Smooth muscle cell (in vitro differentiated cells): ENCODE data around the gene ADARB1. TPM values are rescaled to one million over a fixed set of nuclear protein-coding genes. Genes with fewer than 3 reads are reported as not detected.

Experiments
- DNase-seq: peaks from one replicate; lab custom pipeline; 2025; ENCODE audit not compliant: unreplicated experiment; lab: John Stamatoyannopoulos, UW
- H2AFZ ChIP-seq: fragments of 200-600 bp; sonication (generic); 2 replicates; pipeline ENCODE4 v1.6.0; 2016; ENCODE audit warnings: antibody characterized with exemption, low read depth, mild to moderate bottlenecking
- H3F3A ChIP-seq: fragments of 200-600 bp; sonication (generic); 2 replicates; pipeline ENCODE4 v1.6.0; 2017; ENCODE audit warnings: antibody characterized with exemption, low read depth
- H3K27ac ChIP-seq: fragments of 200-600 bp; sonication (generic); 2 replicates; pipeline ENCODE4 v1.5.1; 2016; ENCODE audit warnings: low read depth, mild to moderate bottlenecking
- H3K27me3 ChIP-seq: fragments of 200-600 bp; sonication (generic); 2 replicates; pipeline ENCODE4 v1.6.1; 2016; ENCODE audit warnings: low read depth, mild to moderate bottlenecking
- H3K36me3 ChIP-seq: fragments of 200-600 bp; sonication (generic); 2 replicates; pipeline ENCODE4 v1.5.1; 2016; ENCODE audit warnings: low read depth
- H3K4me1 ChIP-seq: fragments of 200-600 bp; sonication (generic); 2 replicates; pipeline ENCODE4 v1.5.1; 2016; ENCODE audit warnings: low read depth
- H3K4me2 ChIP-seq: fragments of 200-600 bp; sonication (generic); 2 replicates; pipeline ENCODE4 v1.6.0; 2016; ENCODE audit warnings: mild to moderate bottlenecking
- H3K4me3 ChIP-seq: fragments of 200-600 bp; sonication (generic); 2 replicates; pipeline ENCODE4 v1.5.1; 2016; ENCODE audit warnings: mild to moderate bottlenecking
- H3K79me2 ChIP-seq: fragments of 200-600 bp; sonication (generic); 2 replicates; pipeline ENCODE4 v1.6.0; 2016; ENCODE audit warnings: low read depth, mild to moderate bottlenecking
- H3K9ac ChIP-seq: fragments of 200-600 bp; sonication (generic); 2 replicates; pipeline ENCODE4 v1.6.0; 2016; ENCODE audit warnings: low read depth
- H3K9me3 ChIP-seq: fragments of 200-600 bp; sonication (generic); replicated peaks from 2 replicates; pipeline ENCODE4 v1.5.1; 2016; ENCODE audit warnings: low read depth
- H4K20me1 ChIP-seq: fragments of 200-600 bp; sonication (generic); 2 replicates; pipeline ENCODE4 v1.6.0; 2016; ENCODE audit warnings: low read depth
- CTCF ChIP-seq: fragments of 200-600 bp; sonication (generic); IDR thresholded peaks from 2 replicates; pipeline ENCODE4 v1.5.1; 2017; ENCODE audit warnings: borderline replicate concordance, mild to moderate bottlenecking, antibody characterized with exemption; ENCODE audit not compliant: insufficient read depth, poor library complexity, severe bottlenecking
- WGBS: methylation state at CpG from one replicate; pipeline ENCODE4 v1.1.7; 2016; ENCODE audit warnings: low lambda C conversion rate; 5-methylcytosine and 5-hydroxymethylcytosine counted together
- polyA plus RNA-seq: library from polyadenylated mRNA; unstranded; fragments of >200 nt; fragmentation: Nextera tagmentation; extraction: Ambion mirVana; gene quantifications from 2 replicates; pipeline ENCODE4 v1.2.1, GENCODE V29; 2016
- total RNA-seq: library from RNA; depleted of rRNA; stranded (reverse); fragments of >200 nt; gene quantifications from 2 replicates; pipeline ENCODE4 v1.2.3, GENCODE V29; 2014

Gene ADARB1
- total and polyA plus RNA-seq, 2 experiments from 2014 or later: 25.6 to 28.9 TPM

- WGBS: 76% methylated on average over 7 of the region's 7 CpGs
- no peak for TF ChIP-seq CTCF
- no peak overlapping the region for H2AFZ ChIP-seq
- no peaks in the 10 kb centered on the region for H3K36me3 ChIP-seq
- no peaks in the 10 kb centered on the region for H3K27me3 ChIP-seq
- no peaks in the 10 kb centered on the region for H3K4me1 ChIP-seq
- H3F3A ChIP-seq: no peaks in the 10 kb centered on the region
- no peak overlapping the region for H3K4me2 ChIP-seq
- H4K20me1 ChIP-seq: peaks cover 100% of the 10 kb centered on the region
- no peak overlapping the region for H3K27ac ChIP-seq
- H3K9ac ChIP-seq: no peak overlapping the region
- H3K4me3 ChIP-seq: no peak overlapping the region
- no peaks in the 10 kb centered on the region for H3K9me3 ChIP-seq
- DNase-seq: no peak
- peaks cover 95% of the 10 kb centered on the region for H3K79me2 ChIP-seq
These were observed 17.4 kb downstream of the ADARB1 start for GRCh38 chr21:45091550-45092322.

DNA sequence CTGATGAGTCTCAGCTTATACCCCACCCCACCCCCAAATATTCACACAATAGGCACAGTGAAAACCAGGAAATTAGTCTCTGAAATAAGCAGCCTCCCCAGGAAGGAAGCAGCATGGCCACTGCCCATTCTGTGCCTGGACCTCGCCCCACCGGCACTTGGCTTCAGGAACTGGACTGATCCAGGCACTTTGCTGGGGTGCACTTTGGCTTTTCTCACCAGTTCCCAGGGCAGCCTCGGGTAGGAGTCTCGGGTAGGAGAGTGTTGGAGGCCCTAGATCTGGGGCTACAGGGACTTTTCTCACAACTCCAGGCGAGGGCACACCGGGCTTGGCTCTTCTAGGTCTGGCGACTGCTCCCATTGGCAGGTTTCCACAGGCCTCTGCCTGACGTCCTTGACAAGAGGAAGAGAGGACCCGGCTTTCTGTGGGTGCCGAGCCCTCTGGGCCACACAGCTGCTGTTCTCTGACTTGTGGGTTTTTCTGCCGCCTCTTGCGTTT, 18.7 kb downstream of the ADARB1 start:
- Histone ChIP-seq H3K36me3 (no peaks in the 10 kb centered on the region), H3K4me3 (no peak overlapping the region), H3K4me1 (no peaks in the 10 kb centered on the region), H4K20me1 (peaks cover 100% of the 10 kb centered on the region), H3K27me3 (no peaks in the 10 kb centered on the region), H3K9me3 (no peaks in the 10 kb centered on the region), H2AFZ (no peak overlapping the region), H3F3A (no peaks in the 10 kb centered on the region), H3K79me2 (peaks cover 95% of the 10 kb centered on the region), H3K27ac (no peak overlapping the region), H3K9ac (no peak overlapping the region), H3K4me2 (no peak overlapping the region)
- 92% methylated on average over 12 of the region's 12 CpGs for WGBS
- no peak for TF ChIP-seq CTCF
- no peak for DNase-seq

- H3K4me3 ChIP-seq: no peak overlapping the region
- no peak for DNase-seq
- peaks cover 100% of the 10 kb centered on the region for H4K20me1 ChIP-seq
- H2AFZ ChIP-seq: no peak overlapping the region
- no peak for TF ChIP-seq CTCF
- H3K9me3 ChIP-seq: no peaks in the 10 kb centered on the region
- H3F3A ChIP-seq: no peaks in the 10 kb centered on the region
- H3K27ac ChIP-seq: no peak overlapping the region
- peaks cover 94% of the 10 kb centered on the region for H3K79me2 ChIP-seq
- WGBS: 89% methylated on average over 7 of the region's 7 CpGs
- no peaks in the 10 kb centered on the region for H3K4me1 ChIP-seq
- H3K9ac ChIP-seq: no peak overlapping the region
- H3K36me3 ChIP-seq: no peaks in the 10 kb centered on the region
- no peaks in the 10 kb centered on the region for H3K27me3 ChIP-seq
- H3K4me2 ChIP-seq: no peak overlapping the region
These were observed 20.0 kb downstream of the ADARB1 start for GRCh38 chr21:45094412-45094811.

DNA sequence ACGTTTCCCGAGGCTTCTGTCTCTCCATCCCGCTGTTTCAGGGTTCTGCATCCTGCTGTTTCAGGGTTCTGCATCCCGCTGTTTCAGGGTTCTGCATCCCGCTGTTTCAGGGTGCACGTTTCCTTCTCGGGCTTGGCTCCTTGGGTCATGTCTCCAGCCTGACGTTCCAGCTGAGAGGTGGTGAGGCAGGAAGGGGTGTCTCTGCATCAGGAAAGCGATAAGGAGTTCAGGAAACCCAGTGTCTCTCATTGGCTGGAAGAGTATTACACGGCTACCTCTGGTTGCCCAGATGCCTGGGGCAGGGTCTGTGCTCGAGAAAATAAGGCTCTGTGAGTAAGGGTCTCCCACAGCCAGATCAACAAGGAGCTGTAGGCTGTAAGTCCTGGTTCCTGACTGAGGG, 21.1 kb downstream of the ADARB1 start:
- no peak for TF ChIP-seq CTCF
- WGBS: 82% methylated on average over 11 of the region's 11 CpGs
- no peak overlapping the region for H2AFZ ChIP-seq
- no peaks in the 10 kb centered on the region for H3K36me3 ChIP-seq
- H3K4me1 ChIP-seq: no peaks in the 10 kb centered on the region
- H3K27ac ChIP-seq: no peak overlapping the region
- no peaks in the 10 kb centered on the region for H3F3A ChIP-seq
- H3K79me2 ChIP-seq: peaks cover 93% of the 10 kb centered on the region
- no peak overlapping the region for H3K9ac ChIP-seq
- no peak overlapping the region for H3K4me3 ChIP-seq
- peaks cover 100% of the 10 kb centered on the region for H4K20me1 ChIP-seq
- no peak overlapping the region for H3K4me2 ChIP-seq
- DNase-seq: no peak
- no peaks in the 10 kb centered on the region for H3K27me3 ChIP-seq
- H3K9me3 ChIP-seq: no peaks in the 10 kb centered on the region
